GM15510 (cell line): Measurements from ENCODE around the gene CACNA1H.
"Not testable (repeated sequence)": the region's sequence is repeated elsewhere in the genome, so short reads cannot be mapped to it uniquely, and the experiment has no call there.

Experiments used
- POLR2A ChIP-seq: IDR thresholded peaks from 3 replicates; pipeline ENCODE4 v1.6.1; 2011; ENCODE audit warnings: borderline replicate concordance; ENCODE audit not compliant: insufficient read length; ENCODE audit errors: extremely low read depth

Gene CACNA1H

GRCh38 chr16:1220841-1221627 is 68.1 kb downstream of the CACNA1H start:
- TF ChIP-seq POLR2A: no peak

GRCh38 chr16:1221628-1222552 is 69.0 kb downstream of the CACNA1H start:
- no peak for TF ChIP-seq POLR2A

- no peak for TF ChIP-seq POLR2A
Observed at GRCh38 chr16:1222553-1223354, 69.8 kb downstream of the CACNA1H start.

GRCh38 chr16:1223355-1224214 is 70.7 kb downstream of the CACNA1H start:
- no peak for TF ChIP-seq POLR2A

GRCh38 chr16:1224558-1224957 is 71.7 kb downstream of the CACNA1H start:
- TF ChIP-seq POLR2A: no peak

- TF ChIP-seq POLR2A: no peak
Observed at GRCh38 chr16:1225051-1225451, 72.1 kb downstream of the CACNA1H start, which contains the start of gene TPSG1. TSS of gene TPSG1 (minus strand) at chr16:1225268. CDS start at chr16:1225252, 16 bp downstream.

- not testable (repeated sequence) for TF ChIP-seq POLR2A
Observed at GRCh38 chr16:1230084-1230470, 77.2 kb downstream of the CACNA1H start, which contains the start of gene TPSB2. TSS of gene TPSB2 (minus strand) at chr16:1230184. CDS start at chr16:1229951, 233 bp downstream.

GRCh38 chr16:1237990-1238389 is 85.1 kb downstream of the CACNA1H start:
- no peak for TF ChIP-seq POLR2A

GRCh38 chr16:1240436-1240835 is 87.5 kb downstream of the CACNA1H start, which contains the start of gene TPSAB1:
TSS of gene TPSAB1 (plus strand) at chr16:1240705. CDS start at chr16:1240939, 234 bp downstream.
- TF ChIP-seq POLR2A: not testable (repeated sequence)

GRCh38 chr16:1244881-1245280 is 92.0 kb downstream of the CACNA1H start:
- TF ChIP-seq POLR2A: no peak

GRCh38 chr16:1245452-1246020 is 92.6 kb downstream of the CACNA1H start:
- TF ChIP-seq POLR2A: no peak

- TF ChIP-seq POLR2A: not testable (repeated sequence)
Observed at GRCh38 chr16:1255276-1256122, 102.6 kb downstream of the CACNA1H start, which contains the start of gene TPSD1. TSS of gene TPSD1 (plus strand) at chr16:1256069. CDS start at chr16:1256281, 212 bp downstream.
